SH-SY5Y (cell line): ENCODE results near the gene MT1G.

ENCODE experiments used
- GATA2 ChIP-seq: IDR thresholded peaks from 2 replicates; pipeline ENCODE4 v1.6.1; 2011; ENCODE audit warnings: mild to moderate bottlenecking, low read depth, low read length
- GATA3 ChIP-seq: IDR thresholded peaks from 2 replicates; pipeline ENCODE4 v1.6.1; 2011; ENCODE audit warnings: low read depth, mild to moderate bottlenecking, low read length, moderate library complexity

DNA sequence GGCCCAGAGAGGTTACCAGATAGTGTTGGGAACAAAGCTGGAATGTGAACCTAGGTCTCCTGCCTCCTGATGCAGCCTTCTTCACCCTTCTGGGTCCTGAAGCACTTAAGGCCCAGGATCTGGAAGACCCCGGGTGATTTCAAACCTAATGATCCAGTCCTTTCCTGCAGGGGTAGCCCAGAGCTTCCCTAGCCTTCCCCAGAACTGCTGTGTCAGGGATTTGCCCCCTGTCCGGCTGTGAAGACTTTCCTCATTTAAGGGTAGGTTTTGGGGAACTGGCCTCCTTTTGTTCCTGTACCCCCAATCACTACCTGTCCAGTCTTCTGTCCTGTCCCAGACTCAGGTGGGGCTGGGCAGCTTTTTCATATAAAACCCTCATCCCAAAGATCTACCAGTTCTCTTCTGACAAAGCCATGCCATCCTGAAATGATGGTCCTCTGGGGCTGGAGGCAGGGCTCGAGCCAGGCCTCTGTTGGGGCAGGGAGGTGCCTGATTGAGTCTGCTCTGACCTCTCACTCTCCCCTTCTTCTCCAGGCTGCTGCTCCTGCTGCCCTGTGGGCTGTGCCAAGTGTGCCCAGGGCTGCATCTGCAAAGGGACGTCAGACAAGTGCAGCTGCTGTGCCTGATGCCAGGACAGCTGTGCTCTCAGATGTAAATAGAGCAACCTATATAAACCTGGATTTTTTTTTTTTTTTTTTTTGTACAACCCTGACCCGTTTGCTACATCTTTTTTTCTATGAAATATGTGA is 15.7 kb upstream of the MT1G start:
- no peak for TF ChIP-seq GATA3
- no peak for TF ChIP-seq GATA2
